LNCAP (cell line): Measurements from ENCODE around the gene WHRN.

Experiments
- TF ChIP-seq, protein P1 (sequence below): fragments of 450-650 bp; IDR thresholded peaks from 2 replicates; pipeline ENCODE4 v1.5.1; 2017; ENCODE audit warnings: mild to moderate bottlenecking

The WHRN gene

DNA sequence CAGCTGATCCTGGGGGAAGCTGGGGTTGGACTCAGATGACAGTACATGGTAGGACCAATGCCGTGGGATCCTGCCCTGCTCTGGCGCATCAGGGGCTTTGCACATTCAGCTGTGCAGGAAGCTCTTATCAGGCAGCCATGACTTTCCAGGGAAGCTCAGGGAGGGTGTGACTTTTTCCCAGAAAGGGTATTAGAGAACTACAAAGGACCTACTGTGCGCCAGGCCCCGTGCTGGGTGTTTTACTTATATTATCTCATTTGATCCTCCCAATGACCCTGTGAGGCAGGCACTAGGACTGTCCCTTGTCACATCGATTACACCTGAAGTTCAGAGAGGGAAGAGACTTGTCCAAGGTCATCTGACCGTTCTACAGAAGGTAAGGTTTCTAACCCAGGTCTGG lies 93.8 kb downstream of the WHRN start:
- TF ChIP-seq, protein P1, sequence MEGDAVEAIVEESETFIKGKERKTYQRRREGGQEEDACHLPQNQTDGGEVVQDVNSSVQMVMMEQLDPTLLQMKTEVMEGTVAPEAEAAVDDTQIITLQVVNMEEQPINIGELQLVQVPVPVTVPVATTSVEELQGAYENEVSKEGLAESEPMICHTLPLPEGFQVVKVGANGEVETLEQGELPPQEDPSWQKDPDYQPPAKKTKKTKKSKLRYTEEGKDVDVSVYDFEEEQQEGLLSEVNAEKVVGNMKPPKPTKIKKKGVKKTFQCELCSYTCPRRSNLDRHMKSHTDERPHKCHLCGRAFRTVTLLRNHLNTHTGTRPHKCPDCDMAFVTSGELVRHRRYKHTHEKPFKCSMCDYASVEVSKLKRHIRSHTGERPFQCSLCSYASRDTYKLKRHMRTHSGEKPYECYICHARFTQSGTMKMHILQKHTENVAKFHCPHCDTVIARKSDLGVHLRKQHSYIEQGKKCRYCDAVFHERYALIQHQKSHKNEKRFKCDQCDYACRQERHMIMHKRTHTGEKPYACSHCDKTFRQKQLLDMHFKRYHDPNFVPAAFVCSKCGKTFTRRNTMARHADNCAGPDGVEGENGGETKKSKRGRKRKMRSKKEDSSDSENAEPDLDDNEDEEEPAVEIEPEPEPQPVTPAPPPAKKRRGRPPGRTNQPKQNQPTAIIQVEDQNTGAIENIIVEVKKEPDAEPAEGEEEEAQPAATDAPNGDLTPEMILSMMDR = no peak

DNA sequence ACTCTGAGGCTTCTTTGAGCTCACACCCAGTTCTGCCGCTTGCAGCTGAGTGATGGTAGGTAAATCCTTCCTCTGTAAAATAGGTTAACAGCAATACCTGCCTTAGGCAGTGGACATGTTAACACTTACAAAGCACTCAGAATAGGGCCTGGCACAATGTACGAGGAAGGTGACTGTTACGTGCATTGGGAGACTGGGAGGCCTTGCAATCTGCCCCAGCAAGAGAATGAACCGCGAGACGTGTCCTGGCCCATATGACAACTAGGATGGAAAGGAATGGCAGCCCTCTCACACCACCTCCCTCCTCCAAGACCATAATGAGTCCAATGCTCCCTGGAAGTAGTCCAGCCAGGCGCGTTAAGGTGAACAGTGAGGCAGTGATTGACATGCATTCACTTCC lies 94.4 kb downstream of the WHRN start:
- TF ChIP-seq, protein P1 = no peak

DNA sequence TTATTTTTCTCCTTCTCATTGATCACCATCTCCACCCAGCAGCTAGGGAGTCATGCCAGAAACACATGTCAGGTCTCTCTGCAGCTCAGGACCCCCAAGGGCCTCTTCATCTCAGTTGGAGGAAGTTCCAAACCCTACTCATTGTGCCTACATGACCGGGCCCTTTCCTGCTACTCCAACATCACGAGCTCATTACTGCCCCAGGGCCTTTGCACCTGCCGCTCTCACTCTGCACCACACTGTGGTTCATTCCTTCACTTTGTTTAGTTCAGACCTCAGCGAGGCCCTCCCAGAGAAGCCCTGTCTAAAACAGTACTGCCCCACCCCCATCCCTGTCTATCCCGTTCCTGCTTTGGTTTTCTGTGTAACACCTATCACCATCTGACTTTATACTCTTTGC lies 95.4 kb downstream of the WHRN start:
- TF ChIP-seq, protein P1 = no peak

DNA sequence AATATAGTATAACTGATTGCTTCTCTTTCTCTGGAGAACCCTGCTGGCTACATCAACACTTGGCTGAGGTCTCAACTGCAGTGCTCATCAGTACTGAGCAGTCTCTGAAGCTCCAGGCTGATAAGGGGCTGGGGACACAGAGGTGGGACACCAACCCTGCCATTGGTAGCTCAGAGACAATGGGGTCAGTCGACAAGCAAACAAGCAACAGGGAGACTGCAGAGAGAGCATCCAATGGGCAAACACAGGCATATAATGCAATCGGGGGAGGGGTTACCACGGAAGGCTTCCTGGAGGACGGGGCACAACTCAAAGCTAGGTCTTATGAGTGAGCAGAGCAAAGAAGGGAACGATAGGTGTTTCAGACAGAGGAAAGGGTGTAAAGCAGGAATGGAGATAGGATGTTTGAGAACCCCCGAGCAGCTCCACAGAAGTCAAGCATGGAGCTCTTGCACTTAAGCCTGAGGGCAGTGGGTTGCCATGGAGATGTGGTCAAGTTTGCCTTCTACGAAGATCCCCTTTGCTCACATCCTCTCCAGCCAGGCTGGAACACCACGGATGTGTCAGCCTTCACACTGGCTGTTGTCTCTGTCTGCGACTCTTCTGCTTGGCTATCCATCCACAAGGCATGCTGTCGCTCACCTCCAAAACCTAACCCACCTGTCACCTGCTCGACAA lies 96.0 kb downstream of the WHRN start:
- TF ChIP-seq, protein P1 = no peak

DNA sequence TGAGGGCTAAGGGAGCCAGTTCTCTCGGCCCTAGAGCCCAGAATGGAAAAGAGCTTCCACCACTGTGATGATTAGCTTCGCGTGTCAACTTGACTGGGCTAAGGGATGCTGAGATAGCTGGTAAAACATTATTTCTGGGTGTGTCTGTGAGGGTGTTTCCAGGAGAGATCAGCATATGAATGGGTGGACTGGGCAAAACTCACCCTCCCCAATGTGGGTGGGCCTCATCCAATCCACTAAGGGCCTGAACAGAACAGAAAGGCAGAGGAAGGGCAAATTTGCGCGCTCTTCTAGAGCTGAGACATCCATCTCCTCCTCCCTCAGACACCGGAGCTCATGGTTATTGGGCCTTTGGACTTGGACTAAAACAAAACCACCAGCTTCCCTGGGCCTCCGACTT lies 96.6 kb downstream of the WHRN start:
- TF ChIP-seq, protein P1 = no peak

DNA sequence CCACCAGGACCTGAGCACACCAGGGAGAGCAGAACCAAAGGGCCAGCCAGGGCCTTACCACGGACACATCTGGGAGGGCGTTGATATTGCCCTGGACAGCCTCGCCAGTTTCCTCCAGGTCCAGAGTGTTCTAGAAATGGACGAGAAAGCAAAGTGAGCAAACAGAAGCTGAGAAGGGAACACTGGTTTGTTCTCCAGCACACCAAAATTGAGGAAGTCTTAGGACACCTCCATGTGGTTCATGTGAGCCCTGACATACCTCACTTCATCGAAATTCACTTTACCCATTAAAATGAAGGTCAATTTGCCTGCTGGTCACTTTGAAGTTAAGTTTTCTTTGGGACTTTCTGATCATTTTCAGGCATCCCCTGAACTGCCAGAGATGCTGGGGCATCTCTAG lies 97.4 kb downstream of the WHRN start:
- TF ChIP-seq, protein P1 = no peak

DNA sequence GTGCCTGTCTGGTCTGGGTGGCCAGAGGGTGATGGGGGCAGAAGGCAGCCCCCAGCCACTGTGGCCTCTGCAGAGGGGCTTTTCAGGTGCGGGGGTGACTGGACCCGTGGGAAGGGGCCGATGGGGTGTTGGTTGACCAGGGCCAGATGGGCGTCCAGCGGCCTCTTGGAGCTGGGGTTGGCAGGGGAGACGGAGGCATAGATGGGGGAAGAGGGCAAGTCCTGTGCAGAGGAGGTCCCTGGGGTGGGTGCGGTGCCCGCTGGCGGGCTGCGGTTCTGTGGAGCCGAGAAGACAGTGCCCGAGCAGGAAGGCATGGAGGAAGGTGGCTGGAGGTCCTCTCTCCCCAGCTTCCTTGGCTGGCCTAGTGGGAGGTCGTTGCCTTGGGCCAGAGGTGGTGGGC lies 98.8 kb downstream of the WHRN start:
- TF ChIP-seq, protein P1 = no peak
